Inferior parietal cortex (tissue), 1 donor: ENCODE measurements around the gene WDR48.

Experiments
- DNase-seq: peaks from one replicate; pipeline ENCODE4 v3.0.0-alpha.2; 2016; ENCODE audit errors: extremely low spot score

WDR48 gene

DNA sequence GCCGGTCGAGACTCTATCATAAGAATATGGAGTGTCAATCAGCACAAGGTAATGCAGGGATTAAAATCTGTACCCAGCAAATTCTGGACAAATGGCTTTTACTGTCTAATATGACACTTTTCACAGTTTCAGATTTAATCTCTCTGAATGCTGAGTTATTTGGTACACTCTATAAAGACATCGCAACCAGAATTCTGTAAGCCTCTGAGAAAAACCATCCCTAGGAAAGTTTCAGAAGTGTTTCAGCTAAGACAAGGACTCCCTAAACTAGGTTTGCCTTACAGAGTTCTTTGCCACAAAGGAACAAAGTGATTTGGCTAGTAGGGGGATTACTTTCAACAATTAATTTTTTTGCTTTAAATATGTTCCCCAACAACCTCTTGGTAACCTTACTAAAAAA lies 11.3 kb downstream of the WDR48 start:
- no peak for DNase-seq

DNA sequence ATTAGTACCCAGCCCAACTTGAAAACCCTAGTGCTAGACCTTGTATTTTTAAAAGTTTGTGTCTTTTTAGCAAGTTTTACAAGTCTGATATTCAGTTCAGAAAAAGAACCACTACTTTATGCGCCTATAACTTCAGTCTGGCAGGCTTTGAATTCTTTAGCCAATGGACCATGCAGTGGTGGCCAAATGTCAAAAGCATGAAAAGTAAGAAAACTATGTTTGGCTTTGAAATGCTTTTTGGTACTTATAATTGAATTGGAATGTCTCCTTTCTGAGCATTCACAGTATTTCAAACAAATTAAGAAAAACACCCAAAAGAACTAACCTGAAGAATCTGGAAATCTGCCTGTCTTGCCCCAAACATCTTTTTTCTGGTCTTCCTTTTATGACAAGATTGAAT lies 12.8 kb downstream of the WDR48 start:
- no peak for DNase-seq

DNA sequence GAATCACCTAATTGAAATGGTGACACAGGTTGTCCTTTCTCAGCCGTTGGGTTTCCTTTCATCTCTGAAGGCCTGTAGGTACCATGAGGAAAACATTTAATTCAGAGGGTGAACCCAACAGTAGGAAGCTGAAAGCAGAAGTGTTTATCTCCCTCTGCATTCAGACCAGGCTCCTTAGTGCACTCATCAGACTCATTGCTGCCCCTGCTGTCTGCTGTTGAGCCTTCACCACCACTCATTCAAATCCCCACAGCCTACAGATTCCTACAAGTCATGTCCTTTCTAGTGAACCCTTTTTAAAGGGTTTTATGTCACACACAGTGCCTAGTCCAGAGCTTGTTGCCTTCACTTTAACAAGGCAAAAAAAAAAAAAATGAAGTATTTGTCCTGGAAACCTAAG lies 13.4 kb downstream of the WDR48 start:
- DNase-seq = peak; percentile 33

DNA sequence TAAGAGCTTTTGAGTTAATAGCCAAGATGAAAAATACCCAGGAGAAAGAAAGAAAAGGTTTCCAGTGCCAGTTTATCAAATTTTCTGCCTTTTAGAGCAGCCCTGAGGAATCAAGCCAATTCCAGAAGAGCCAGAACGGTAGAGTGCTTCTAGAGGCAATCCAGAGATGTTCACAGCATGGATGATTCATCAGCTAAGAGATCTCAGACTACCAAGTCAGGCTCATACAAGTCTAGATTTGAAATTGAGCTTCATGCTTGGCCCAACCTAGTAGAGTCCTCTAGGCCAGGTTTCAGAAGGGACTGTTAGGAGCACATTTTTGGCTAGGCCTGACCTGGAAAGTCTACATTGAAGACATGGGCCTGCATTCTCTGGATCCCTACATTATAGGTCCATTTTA lies 15.5 kb downstream of the WDR48 start:
- no peak for DNase-seq

DNA sequence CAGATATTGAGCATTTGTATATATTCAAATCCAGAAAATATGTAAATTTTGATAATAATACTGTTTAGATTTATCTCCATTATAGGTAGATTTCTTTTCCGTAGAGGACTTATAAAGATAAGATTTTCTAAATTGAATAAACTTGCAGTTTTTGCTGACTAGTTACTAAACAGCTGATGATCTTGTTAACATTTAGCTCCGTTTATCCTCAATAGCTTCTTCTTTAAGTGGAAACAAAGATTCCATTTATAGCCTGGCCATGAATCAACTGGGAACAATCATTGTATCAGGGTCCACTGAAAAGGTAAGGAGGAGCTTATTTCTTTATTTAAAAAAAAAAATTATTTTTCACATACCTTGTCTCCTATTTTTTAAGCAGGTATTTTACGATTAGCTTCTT lies 16.7 kb downstream of the WDR48 start:
- no peak for DNase-seq

DNA sequence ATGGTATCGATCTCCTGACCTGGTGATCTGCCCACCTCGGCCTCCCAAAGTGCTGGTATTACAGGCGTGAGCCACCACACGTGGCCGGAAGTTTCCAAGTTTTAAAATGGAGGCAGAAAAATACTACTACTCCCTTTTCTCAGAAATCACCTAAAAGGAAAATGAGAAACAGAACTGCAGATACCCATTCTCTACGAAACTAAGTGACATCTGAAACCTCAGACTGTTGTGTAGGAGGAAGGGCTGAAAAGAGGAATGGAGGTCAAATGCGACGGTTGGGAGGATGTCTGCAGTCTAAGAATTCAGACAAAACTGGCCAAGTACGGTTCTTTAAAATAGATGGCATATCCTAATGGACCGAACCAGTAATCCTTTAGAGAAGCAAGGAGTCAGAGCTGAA lies 24.1 kb downstream of the WDR48 start:
- DNase-seq = no peak

DNA sequence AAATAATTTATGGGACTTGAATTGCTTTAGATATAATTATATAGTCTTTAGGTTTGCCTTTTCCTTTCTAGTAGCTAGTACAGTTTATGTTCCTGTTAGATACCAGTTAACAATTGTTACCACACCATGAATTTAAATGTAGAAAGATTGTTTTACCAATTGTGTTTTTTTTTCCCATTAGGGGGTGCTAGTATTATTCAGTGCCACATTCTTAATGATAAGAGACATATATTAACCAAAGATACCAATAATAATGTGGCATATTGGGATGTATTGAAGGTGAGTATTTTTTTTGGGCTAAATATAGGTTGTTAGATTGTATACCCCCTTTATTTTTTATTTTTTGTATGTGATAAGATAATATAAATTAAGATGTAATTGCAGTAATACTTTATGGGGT lies 27.7 kb downstream of the WDR48 start:
- no peak for DNase-seq

- no peak for DNase-seq
These were observed 28.2 kb downstream of the WDR48 start for GRCh38 chr3:39080026-39080425.

GRCh38 chr3:39082666-39083313 lies 31.0 kb downstream of the WDR48 start:
- DNase-seq = no peak

GRCh38 chr3:39086144-39086543 lies 34.3 kb downstream of the WDR48 start:
- DNase-seq = no peak

DNA sequence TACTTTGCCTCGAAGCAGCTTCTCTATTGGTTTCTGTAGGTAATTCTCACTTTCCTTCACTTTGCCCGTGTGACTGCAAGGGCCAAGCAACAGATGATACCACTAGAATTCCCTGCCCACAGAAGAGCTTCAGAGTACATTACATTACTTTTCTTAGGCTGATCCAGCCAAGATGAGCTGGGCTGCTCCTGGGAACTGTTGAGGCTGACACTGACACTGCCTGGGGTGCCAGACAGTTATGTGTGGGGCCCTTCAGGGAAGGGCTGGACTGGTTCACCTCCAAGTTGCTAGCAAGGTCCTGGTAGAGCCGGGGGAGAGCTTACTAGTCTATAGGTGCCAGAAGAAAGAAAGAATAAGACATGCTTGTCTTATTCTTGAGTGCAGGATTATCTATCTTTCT lies 36.6 kb downstream of the WDR48 start:
- DNase-seq = no peak

DNA sequence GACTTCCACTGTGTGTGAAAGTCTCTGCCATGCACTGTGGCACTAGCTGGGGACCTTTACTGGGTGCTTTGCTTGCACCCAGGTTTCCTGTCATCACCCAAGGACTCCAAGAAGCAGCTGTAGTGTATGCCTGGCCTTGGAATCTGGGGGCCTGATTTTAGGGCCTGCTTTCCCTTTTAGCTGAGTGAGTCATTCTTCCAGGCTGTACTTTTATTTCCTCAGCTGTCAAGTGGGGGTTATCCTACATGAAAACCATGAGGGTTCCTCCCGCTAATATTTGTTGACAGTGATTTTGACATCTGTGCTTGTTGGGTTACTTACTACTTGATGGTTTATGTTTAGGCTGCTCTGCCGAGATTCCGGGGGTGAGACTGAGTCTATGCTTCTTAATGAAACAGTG lies 37.1 kb downstream of the WDR48 start:
- DNase-seq = no peak

DNA sequence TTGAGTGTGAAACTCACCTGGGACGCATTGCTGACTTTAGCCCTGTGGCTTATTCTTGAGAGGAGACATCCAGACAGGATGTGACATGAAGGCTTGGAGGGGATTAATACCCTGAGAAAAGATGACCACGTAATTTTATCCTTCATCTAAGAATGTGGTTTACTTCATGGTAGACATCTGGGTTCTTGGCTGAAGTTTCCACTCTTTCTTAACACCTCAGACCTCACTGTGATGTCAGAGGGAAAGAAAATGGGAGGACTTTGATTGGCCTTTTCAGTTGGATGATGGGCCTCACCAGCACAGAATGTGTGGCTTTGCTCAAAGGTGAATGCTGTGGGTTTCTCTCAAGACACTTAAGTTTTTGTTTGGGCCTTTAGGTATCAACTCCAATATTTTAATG lies 39.1 kb downstream of the WDR48 start:
- no peak for DNase-seq

DNA sequence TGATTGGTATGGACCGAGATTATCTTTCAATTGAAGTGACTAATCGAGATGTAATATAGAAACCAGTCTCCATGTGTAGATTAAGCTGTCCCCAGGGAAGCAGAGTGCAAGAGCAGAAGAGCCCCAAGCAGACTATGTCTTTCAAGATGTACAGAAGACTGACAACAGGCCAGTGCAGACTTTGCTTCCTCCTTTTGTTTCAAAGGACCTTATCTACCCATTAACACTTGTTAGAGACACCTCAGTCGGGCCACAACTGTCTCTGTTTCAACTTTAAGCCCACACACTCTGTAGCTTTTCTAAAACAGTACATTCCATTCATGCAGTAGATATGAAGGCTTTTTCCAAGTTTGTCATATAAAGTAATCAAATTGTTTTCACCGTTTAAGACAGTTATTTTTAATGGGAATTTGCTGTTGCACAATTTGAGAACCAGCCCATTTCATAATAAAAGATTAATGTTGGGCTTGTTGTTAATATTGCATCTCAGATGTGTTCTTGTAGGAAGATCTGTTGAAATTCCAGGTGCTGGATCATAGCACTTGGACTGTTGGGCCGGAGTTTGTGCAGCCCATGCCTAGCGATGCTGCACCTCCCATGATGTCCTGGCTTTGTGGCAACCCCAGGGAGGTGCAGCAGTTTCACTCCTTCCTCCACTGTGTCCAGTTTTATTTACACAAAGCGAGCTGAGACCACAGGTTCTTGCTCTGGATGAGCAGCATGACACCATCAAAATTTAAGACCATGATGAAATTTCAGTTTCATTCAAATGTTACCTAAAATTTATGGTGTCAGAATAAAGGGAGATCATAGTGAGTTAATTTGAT lies 43.2 kb downstream of the WDR48 start:
- no peak for DNase-seq

DNA sequence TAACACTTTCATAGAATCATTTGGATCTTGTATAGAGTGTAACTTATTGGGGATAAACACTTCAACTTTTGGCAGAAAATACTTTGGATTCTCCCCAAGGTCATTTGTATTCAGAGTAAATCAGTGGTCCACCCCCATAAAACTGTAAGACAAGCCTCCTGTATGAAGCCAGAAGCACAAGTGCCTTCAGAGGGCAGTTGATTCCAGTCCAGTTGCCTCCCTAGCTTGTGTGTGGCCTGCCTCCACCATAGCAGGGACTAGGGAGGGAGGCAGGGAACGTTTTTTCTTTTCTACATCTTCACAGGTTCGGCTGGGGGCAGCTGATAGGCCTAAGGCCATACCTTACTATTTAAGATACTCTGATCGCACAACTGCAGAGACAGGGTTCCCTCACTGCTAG lies 44.0 kb downstream of the WDR48 start:
- no peak for DNase-seq

- DNase-seq = peak; percentile 25
These were observed 45.0 kb downstream of the WDR48 start for GRCh38 chr3:39096775-39097174.

GRCh38 chr3:39097716-39098472 lies 46.1 kb downstream of the WDR48 start:
- no peak for DNase-seq

- no peak for DNase-seq
These were observed 46.7 kb downstream of the WDR48 start for GRCh38 chr3:39098473-39099000.

- no peak for DNase-seq
These were observed 47.4 kb downstream of the WDR48 start for GRCh38 chr3:39099242-39099641.

- no peak for DNase-seq
These were observed 48.1 kb downstream of the WDR48 start for GRCh38 chr3:39099738-39100499.

GRCh38 chr3:39100500-39100886 lies 48.7 kb downstream of the WDR48 start:
- no peak for DNase-seq
